ENCODE results near the gene ABL2. TPM values are rescaled to one million over a fixed set of nuclear protein-coding genes. Genes with fewer than 3 reads are reported as not detected.

ABL2 gene
- total RNA-seq, 1 experiment from 2014 or later: 27.9 TPM

- POLR2A ChIA-PET (ENCODE audit: low non-redundant PET): no interaction called here
Measured at GRCh38 chr1:179195376-179195775, 34.1 kb downstream of the ABL2 start.

GRCh38 chr1:179194068-179194537, 35.4 kb downstream of the ABL2 start:
- POLR2A ChIA-PET (ENCODE audit: low non-redundant PET): no interaction called here
- no TSS peak for BruUV-seq (replicated peaks)

More at GRCh38 chr1:179195376-179195775, 34.1 kb downstream of the ABL2 start:
- no peaks in the 10 kb centered on the region for H3K36me3 ChIP-seq (ENCODE audit: insufficient read depth, low read length, poor library complexity, severe bottlenecking)
- no peak for TF ChIP-seq CTCF (conservative IDR thresholded peaks at IDR 0.05; ENCODE audit: low read depth, low read length)
- TF ChIP-seq EZH2 (IDR thresholded peaks at IDR 0.05; ENCODE audit: borderline replicate concordance, low read depth, low read length, poor library complexity, severe bottlenecking): no peak
- H3K4me3 ChIP-seq (ENCODE audit: low read depth, low read length, poor library complexity, severe bottlenecking): no peak overlapping the region
- intact Hi-C loops (cut with micrococcal nuclease; ENCODE audit: unreplicated experiment): loop anchor here (2.0 kb wide), 1 partner anchor 75 kb away; no protein-coding TSS in a partner anchor
- H3K27ac ChIP-seq (ENCODE audit: low read depth, low read length, poor library complexity, severe bottlenecking): no peak overlapping the region
- no peaks in the 10 kb centered on the region for H3K4me1 ChIP-seq (ENCODE audit: insufficient read depth, low read length, poor library complexity, severe bottlenecking)
- H3K27me3 ChIP-seq (replicated peaks; ENCODE audit: insufficient read depth, low read depth, low read length, poor library complexity): no peaks in the 10 kb centered on the region
- no peaks in the 10 kb centered on the region for H3K9me3 ChIP-seq (ENCODE audit: low read depth, low read length, poor library complexity, severe bottlenecking)
- DNase-seq (ENCODE audit: low spot score): no peak
- CTCF ChIA-PET: no interaction called here
- BruUV-seq (replicated peaks): no TSS peak

GRCh38 chr1:179190861-179191260, 38.6 kb downstream of the ABL2 start:
- intact Hi-C loops (cut with micrococcal nuclease; ENCODE audit: unreplicated experiment): loop anchor here (5.0 kb wide), 1 partner anchor 161 kb away; no protein-coding TSS in a partner anchor
- BruUV-seq (replicated peaks): no TSS peak
- no peaks in the 10 kb centered on the region for H3K4me1 ChIP-seq (ENCODE audit: insufficient read depth, low read length, poor library complexity, severe bottlenecking)
- no peak for DNase-seq (ENCODE audit: low spot score)
- H3K27ac ChIP-seq (ENCODE audit: low read depth, low read length, poor library complexity, severe bottlenecking): no peak overlapping the region
- CTCF ChIA-PET: interaction anchor here (0.7 kb wide), 1 partner anchor 99 kb away, joined by 10 read pairs; no protein-coding TSS in a partner anchor
- POLR2A ChIA-PET (ENCODE audit: low non-redundant PET): no interaction called here
- H3K27me3 ChIP-seq (replicated peaks; ENCODE audit: insufficient read depth, low read depth, low read length, poor library complexity): no peaks in the 10 kb centered on the region
- H3K9me3 ChIP-seq (ENCODE audit: low read depth, low read length, poor library complexity, severe bottlenecking): no peaks in the 10 kb centered on the region
- no peak for TF ChIP-seq EZH2 (IDR thresholded peaks at IDR 0.05; ENCODE audit: borderline replicate concordance, low read depth, low read length, poor library complexity, severe bottlenecking)
- TF ChIP-seq CTCF (conservative IDR thresholded peaks at IDR 0.05; ENCODE audit: low read depth, low read length): no peak
- H3K4me3 ChIP-seq (ENCODE audit: low read depth, low read length, poor library complexity, severe bottlenecking): no peak overlapping the region
- H3K36me3 ChIP-seq (ENCODE audit: insufficient read depth, low read length, poor library complexity, severe bottlenecking): no peaks in the 10 kb centered on the region

More at GRCh38 chr1:179194068-179194537, 35.4 kb downstream of the ABL2 start:
- H3K9me3 ChIP-seq (ENCODE audit: low read depth, low read length, poor library complexity, severe bottlenecking): no peaks in the 10 kb centered on the region
- no peak for DNase-seq (ENCODE audit: low spot score)
- H3K4me1 ChIP-seq (ENCODE audit: insufficient read depth, low read length, poor library complexity, severe bottlenecking): no peaks in the 10 kb centered on the region
- TF ChIP-seq CTCF (conservative IDR thresholded peaks at IDR 0.05; ENCODE audit: low read depth, low read length): no peak
- no peak for TF ChIP-seq EZH2 (IDR thresholded peaks at IDR 0.05; ENCODE audit: borderline replicate concordance, low read depth, low read length, poor library complexity, severe bottlenecking)
- intact Hi-C loops (cut with micrococcal nuclease; ENCODE audit: unreplicated experiment): loop anchor here (2.0 to 5.0 kb wide), 2 partner anchors 73 to 158 kb away; no protein-coding TSS in a partner anchor
- H3K36me3 ChIP-seq (ENCODE audit: insufficient read depth, low read length, poor library complexity, severe bottlenecking): no peaks in the 10 kb centered on the region
- no peaks in the 10 kb centered on the region for H3K27me3 ChIP-seq (replicated peaks; ENCODE audit: insufficient read depth, low read depth, low read length, poor library complexity)
- H3K4me3 ChIP-seq (ENCODE audit: low read depth, low read length, poor library complexity, severe bottlenecking): no peak overlapping the region
- H3K27ac ChIP-seq (ENCODE audit: low read depth, low read length, poor library complexity, severe bottlenecking): no peak overlapping the region
- CTCF ChIA-PET: no interaction called here

Data from A673 (cell line).